Measurements from ENCODE around the gene AUTS2. TPM values are rescaled to one million over a fixed set of nuclear protein-coding genes. Genes with fewer than 3 reads are reported as not detected.

AUTS2 gene
- total and polyA plus RNA-seq, 10 of the 15 experiments (the other 5 are each of a cell fraction or from before 2014, with no cell fraction given), result 6.4 to 55.6 (median 21.6) TPM

DNA sequence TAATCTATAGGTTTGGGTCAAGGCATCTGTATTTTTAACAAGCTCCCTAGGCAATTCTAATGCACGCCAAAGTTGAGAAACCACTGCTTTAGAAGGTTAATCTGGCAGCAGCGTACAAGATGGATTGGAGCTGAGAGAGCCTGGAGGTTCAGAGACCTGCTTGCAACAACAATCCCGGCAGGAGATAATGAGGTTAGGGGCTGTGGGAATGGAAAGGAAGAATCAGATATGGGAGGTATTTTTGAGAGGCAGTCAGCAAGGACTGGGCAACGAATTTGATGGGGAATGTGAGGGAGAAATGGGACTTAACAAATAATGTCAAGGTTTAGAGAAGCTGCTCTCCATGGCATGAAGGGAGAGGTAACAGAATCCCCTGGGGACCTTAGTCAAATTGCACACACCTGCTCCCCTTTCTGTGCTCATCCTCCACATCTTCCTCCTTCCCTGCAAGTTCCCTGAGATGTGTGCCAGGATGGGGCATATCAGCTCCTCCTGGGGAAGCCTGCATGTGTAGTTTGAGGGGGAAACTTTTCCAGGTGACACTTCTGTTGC is 802.6 kb downstream of the AUTS2 start:
- no peaks in the 10 kb centered on the region for H3K27me3 ChIP-seq (replicated peaks in 1 of 2; ENCODE audit: control insufficient read depth in 2 of 2, insufficient read depth in 2 of 2, low read length in 1 of 2)
- BruUV-seq (replicated peaks), result no TSS peak
- no peak overlapping the region for H3K9ac ChIP-seq (ENCODE audit: control insufficient read depth, insufficient read depth, low read length)
- no peak for ATAC-seq
- ChIA-PET SMC1A (ENCODE audit: uncharacterized antibody, unreplicated experiment) (interaction anchor here (1.1 to 2.8 kb wide), 3 partner anchors 14 to 298 kb away, joined by 3 to 10 read pairs (median 5); no protein-coding TSS in a partner anchor), POLR2A (no interaction called here), CTCF (interaction anchor here (1.1 kb wide), 1 partner anchor 12 kb away, joined by 3 read pairs; no protein-coding TSS in a partner anchor), RAD21 (ENCODE audit: unreplicated experiment) (no interaction called here)
- TF ChIP-seq SIX5 (IDR thresholded peaks at IDR 0.05; ENCODE audit: low read depth, low read length, severe bottlenecking) (no peak), CBFB (IDR thresholded peaks at IDR 0.05; ENCODE audit: low read depth) (no peak), YY1 (IDR thresholded peaks at IDR 0.05; ENCODE audit: low read depth, low read length) (no peak), ATF7 (IDR thresholded peaks at IDR 0.05; ENCODE audit: low read depth) (no peak), STAT1 (conservative IDR thresholded peaks at IDR 0.05) (no peak), BRCA1 (IDR thresholded peaks at IDR 0.05; ENCODE audit: low read depth, low read length) (no peak), ZNF274 (IDR thresholded peaks at IDR 0.05; ENCODE audit: insufficient read depth, insufficient read length) (no peak), EED (IDR thresholded peaks at IDR 0.05; ENCODE audit: low read depth) (no peak), KDM1A (IDR thresholded peaks at IDR 0.05; ENCODE audit: borderline replicate concordance) (no peak), NR2F1 (conservative IDR thresholded peaks at IDR 0.05) (no peak), RCOR1 (conservative IDR thresholded peaks at IDR 0.05; ENCODE audit: low read depth, low read length) (no peak), NBN (IDR thresholded peaks at IDR 0.05) (no peak), MTA3 (IDR thresholded peaks at IDR 0.05; ENCODE audit: borderline replicate concordance, low read length) (no peak), BMI1 (IDR thresholded peaks at IDR 0.05; ENCODE audit: borderline replicate concordance) (no peak), MXI1 (IDR thresholded peaks at IDR 0.05; ENCODE audit: low read depth, low read length) (no peak), ESRRA (IDR thresholded peaks at IDR 0.05; ENCODE audit: low read length) (no peak), ETV6 (conservative IDR thresholded peaks at IDR 0.05 in 1 of 2, IDR thresholded peaks at IDR 0.05 in 1 of 2; ENCODE audit: borderline replicate concordance in 1 of 2, low read depth in 1 of 2) (no peak)
- WGBS (ENCODE audit: insufficient coverage, insufficient replicate concordance, low lambda C conversion rate, missing lambda C conversion rate), result 0% methylated on average over 4 of the region's 4 CpGs
- H3K4me1 ChIP-seq (ENCODE audit: control insufficient read depth, insufficient read depth, low read length), result no peaks in the 10 kb centered on the region
- H2AFZ ChIP-seq (ENCODE audit: control insufficient read depth, low read depth, low read length), result no peak overlapping the region
- H3K27ac ChIP-seq (ENCODE audit: control insufficient read depth, insufficient read depth), result no peak overlapping the region
- no peak for FAIRE-seq
- in situ Hi-C loops (cut with MboI), result no loop called here
- no peak overlapping the region for H3K4me2 ChIP-seq (ENCODE audit: control insufficient read depth, insufficient read depth)
- H3K9me3 ChIP-seq (replicated peaks; ENCODE audit: control insufficient read depth, insufficient read depth, low read length), result no peaks in the 10 kb centered on the region
- no peak for DNase-seq (ENCODE audit: low read depth, low spot score)
- no peaks in the 10 kb centered on the region for H4K20me1 ChIP-seq (ENCODE audit: control insufficient read depth, insufficient read depth)
- intact Hi-C loops (cut with micrococcal nuclease; ENCODE audit: unreplicated experiment), result no loop called here
- no peaks in the 10 kb centered on the region for H3K79me2 ChIP-seq (ENCODE audit: control insufficient read depth, insufficient read depth, low read length)
- no peak overlapping the region for H3K4me3 ChIP-seq
- no peaks in the 10 kb centered on the region for H3K36me3 ChIP-seq (ENCODE audit: control insufficient read depth in 2 of 2, insufficient read depth in 2 of 2, low read length in 1 of 2)

Measured in GM12878 (cell line).